Dermis blood vessel endothelial cell (primary cell): Measurements from ENCODE around the gene PBX2. TPM values are rescaled to one million over a fixed set of nuclear protein-coding genes. Genes with fewer than 3 reads are reported as not detected.

Experiments
- DNase-seq: peaks from one replicate; pipeline ENCODE4 v3.0.0; 2010
- total RNA-seq: library from RNA; depleted of rRNA; stranded (reverse); fragments of >200 nt; gene quantifications from 2 replicates; pipeline ENCODE4 v1.2.3, GENCODE V29; 2014

Gene PBX2
- total RNA-seq, 1 donor from 2014 or later: 62.3 TPM

DNA sequence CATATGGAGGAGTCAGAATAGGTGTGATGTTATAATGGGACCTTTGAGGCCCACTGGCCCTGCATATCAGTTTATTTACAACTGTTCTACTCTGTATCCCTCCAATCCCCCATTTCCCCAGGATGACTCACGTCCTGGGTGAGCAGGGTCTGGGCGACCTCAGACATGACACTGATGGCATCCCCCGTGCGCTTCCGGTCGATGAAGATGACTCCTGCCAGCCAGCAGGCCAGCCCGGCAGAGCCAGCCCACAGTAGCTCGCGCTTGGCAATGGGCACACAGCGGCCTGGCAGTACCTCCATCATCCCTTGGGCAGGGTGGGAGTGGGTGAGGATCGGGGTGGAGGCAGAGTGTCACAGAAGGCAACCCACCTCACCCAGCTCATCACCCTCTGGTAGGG lies 19.7 kb downstream of the PBX2 start:
- no peak for DNase-seq

DNA sequence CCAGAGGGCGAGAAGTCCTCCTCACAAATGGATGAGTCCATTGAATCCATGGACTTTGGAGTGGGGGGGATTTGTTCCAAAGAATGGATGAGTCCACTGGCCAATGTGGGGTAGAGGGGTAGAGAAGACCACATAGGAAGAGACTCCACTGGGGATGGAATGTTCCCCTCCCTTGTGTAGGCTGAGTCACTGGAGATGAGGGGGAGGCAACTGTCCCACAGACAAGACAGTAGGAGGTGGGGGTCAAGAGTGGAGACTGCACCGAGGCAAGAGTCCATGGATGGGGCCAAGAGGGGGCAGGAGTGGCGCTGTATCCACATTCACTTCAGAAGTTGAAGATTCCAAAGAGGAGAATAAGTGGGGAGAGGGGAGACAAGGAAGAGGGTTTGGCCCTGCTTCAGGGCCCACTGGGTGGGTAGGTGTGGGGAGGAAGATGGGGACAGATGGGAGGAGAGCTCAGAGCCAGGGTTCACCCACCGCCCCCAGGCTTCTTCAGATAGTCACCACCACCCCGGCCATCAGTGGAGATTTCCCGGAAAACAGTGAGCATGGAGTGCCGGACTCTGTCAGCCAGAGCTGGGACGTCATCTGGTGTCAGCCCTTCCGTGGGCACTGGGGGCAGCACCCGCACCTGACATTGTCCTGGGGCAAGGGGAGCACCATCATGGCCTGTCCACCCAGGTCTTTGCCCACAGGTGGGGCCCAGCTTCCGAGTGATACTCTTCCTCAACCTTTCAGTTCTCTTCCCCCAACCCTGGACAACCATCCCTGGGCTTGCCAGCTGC lies 21.0 kb downstream of the PBX2 start:
- no peak for DNase-seq

DNA sequence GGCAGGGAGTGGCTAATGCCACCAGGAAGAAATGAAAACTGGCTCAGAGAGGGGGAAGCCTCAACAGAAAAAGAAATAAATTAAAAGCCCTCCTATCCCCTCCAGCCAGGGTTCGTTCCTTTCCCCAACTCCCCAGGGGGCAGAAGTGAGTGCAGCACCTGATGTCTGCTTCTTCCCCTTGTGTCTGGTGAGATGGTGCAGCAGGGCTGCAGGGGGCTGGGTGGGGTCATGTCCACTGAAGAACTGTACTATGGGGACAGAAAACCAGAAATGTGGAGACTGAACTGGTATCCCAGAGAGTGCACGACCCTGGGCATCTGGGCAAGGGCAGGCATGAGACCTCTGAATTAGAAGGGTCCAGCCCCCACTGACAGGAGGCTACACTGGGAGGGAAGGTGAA lies 21.7 kb downstream of the PBX2 start:
- no peak for DNase-seq

DNA sequence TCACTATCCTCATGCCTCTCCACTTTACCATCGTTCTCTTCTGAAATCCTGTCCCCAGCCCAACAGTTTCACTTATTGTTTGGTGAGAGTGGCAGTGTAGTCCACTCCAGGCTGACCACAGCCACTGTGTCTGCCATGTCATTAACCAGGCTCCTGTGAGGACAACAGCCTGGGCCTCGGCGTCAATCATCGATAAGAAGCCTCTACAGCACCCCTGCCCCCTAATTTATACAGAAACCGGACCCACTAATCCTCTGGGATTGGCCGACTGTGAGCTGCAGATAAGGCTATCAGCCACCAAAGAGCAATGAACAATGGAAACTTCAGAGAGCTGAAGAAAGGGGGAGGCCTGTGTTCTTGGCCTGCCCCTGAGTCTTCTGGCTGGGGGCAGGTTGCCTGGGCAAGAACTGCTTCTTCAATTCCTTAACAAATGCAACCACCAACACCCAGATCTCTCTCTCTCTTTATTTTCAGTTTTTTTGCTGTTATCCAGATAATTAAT lies 22.2 kb downstream of the PBX2 start:
- DNase-seq: no peak

DNA sequence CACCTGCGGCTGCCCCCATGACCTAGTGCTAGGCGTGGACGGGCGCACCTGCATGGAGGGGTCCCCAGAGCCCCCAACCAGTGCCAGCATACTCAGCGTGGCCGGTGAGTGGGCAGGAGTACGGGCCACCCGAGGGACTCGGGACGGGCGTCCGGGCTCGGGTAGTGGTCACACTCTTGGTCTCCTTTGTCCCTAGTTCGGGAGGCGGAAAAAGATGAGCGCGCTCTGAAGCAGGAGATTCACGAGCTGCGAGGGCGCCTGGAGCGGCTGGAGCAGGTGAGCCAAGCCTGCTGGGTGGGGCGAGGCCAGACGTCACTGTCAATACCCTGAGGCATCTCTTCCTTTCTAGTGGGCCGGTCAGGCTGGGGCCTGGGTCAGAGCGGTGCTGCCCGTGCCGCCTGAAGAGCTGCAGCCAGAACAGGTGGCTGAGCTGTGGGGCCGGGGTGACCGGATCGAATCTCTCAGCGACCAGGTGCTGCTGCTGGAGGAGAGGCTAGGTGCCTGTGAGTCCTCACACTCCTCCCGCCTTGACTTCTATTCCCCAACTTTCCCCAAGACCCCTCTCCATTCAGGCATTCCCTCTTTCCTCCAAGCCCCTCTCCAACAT lies 22.7 kb downstream of the PBX2 start:
- DNase-seq: no peak

DNA sequence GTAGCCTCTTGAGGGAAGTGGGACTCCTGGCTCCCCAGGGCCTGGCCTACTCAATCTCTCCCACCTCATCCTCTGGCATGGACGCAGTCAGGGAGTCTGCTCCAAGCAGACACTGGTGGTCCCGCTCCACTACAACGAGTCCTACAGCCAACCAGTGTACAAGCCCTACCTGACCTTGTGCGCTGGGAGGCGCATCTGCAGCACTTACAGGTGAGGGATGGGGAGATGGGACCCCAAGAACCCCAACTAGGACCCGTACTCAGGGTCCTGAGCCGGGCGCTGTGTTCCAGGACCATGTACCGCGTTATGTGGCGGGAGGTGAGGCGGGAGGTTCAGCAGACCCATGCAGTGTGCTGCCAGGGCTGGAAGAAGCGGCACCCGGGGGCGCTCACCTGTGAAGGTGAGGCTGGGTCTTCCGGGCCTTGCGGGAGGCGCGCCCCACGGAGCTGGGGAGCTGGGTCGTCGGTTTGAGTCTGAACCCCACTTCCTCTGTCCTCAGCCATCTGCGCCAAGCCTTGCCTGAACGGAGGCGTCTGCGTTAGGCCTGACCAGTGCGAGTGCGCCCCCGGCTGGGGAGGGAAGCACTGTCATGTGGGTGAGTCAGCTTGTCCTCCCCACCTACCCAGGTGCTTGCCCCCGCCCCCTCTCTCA lies 23.5 kb downstream of the PBX2 start:
- DNase-seq: no peak

DNA sequence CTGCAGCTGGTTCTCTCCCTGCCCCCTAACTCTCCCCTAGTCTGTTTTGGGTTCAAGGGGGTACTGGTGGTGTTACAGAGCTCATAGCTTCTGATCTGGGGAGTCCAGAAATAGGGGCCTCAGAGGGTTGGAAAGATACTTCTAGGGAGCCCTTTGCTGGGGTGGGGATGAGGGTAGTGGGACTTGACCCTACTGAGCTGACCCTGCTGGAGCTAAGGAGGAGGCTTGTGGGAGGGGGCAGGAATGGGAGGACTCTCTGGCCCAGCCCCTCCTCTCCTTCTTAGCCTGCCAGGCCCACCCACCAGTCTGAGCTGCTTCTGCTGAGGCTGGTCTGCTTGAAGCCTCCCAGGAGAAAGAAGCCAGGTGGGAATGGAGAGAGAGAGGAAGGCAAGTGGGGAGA lies 25.7 kb downstream of the PBX2 start, which contains the start of gene EGFL8:
TSS of gene EGFL8 (plus strand) at position 301 of the 400 bp plus-strand sequence. CDS start 1,571 bp downstream, outside the sequence.
- DNase-seq: no peak

DNA sequence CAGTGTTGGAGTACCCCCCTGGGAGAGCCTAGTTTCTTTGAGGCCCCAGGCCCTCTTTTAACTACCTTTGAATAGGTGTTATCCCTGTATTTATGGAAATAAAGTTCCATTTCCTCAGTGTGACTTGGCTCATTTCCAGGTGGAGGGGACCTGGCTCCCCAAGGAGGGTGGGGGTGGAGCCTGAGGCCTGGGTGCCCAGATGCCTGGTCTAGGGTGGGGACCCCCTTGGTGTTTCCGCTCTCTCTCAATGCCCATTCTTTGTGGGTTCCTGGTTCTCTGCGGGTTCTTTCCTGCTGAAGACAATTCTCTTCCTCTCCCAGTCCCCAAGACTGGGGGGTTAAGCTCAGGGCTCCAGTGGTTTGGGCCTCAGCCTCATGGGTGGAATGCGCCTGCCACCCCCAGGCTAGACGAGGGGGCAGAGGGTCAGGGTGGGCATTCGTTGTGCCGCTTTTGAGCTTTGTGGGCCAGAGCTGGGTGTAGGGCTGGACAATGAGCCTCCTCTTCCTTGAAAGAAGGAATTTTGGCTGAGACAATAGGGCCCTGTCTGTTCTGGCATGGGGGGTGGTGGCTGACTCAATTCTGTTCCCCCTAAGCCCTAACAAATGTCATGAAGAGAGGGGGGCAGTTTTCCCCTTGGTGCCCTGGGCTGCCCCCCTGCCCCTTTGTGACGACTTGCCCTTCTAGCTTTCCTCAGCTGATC lies 26.3 kb downstream of the PBX2 start:
- no peak for DNase-seq

DNA sequence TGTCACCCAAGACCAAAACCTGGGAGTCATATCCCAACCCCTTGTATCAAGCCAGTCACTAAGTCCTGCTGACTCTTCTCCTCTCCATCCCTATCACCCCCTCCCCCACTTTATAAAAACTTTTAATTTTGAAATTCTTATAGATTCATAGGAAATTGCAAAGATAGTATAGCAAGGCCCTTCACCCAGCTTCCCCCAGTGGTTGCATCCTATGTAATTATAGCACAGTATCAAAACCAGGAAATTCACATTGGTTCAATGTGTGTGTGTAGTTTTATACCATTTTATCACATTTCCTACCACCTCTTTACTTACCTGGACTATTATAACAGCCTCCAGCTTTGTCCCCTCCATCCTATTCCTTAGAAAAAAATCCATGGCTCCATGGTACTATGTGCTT lies 31.9 kb downstream of the PBX2 start:
- no peak for DNase-seq

DNA sequence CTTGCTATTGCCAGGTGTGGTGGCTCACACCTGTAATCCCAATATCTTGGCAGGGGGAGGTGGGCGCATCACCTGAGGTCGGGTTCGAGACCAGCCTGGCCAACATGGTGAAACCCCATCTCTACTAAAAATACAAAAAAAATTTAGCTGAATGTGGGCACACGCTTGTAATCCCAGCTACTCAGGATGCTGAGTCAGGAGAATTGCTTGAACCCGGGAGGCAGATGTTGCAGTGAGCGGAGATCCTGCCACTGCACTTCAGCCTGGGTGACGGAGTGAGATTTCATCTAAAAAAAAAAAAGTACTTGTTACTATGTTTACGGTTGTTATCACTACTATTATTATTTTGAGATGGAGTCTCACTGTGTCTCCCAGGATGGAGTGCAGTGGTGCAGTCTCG lies 33.1 kb downstream of the PBX2 start:
- no peak for DNase-seq

DNA sequence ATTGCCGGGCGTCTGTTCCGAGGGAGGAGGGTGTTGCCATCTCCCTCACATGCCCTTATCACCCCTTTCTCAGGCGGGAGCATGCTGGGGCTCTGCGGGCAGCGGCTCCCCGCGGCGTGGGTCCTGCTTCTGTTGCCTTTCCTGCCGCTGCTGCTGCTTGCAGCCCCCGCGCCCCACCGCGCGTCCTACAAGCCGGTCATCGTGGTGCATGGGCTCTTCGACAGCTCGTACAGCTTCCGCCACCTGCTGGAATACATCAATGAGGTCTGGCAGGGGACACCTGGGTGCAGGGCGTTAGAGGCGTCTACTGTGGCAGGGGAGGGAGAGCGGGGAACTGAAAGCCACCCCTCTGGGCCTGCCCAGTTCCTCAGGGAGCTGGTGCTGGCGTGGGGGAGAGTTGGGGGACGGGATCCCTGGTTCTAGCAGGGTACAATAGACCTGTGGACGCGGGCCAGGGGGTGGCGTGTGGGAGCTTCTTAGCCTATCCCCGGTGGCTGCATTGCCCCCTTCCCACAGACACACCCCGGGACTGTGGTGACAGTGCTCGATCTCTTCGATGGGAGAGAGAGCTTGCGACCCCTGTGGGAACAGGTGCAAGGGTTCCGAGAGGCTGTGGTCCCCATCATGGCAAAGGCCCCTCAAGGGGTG lies 35.4 kb downstream of the PBX2 start:
- peak; percentile 77 for DNase-seq

DNA sequence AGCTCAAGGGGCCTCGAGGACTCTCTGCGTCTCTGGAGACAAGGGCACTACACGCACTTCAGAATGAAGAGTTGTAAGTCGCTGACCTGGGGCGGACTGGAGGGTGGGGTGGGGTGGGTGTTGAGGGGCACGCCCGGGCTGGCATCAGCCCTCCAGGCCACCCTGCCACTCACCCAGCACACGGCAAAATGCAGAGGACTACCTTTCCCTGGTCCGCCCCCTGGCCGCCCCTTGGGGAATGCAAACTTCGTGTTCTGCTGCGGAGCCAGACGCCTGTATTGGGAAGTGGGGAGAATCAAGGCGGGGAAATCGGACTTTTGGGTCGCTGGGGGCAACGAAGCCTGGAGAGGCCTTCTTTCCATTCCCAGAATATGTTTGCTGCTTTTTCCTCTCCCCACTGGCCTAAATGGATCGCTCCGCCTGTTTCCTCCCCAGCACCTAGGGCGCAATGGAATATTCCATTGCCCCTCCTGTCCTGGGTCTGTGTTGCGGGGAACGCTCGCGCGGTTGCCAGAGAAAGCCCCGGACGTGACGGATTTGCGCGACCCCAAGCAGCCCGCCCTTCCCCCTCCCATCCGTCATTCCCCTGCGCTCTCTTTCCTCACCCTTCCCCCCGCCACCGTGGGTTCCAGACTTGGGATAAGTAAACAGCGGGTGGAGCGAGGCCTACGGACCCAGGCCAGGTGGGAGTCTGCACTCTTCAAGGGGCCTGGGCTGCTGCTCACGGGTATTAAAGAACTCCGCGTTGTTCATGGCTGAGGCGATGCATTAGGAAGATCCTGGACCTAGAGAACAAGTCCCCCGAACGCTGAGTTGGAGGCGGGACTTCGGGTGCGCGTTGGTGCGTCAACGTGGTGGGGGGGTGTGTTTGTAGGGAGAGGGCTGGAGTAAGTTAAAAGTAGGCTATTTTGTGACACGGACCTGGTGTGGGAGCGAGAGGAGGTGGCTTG lies 36.2 kb downstream of the PBX2 start, which contains the start of gene PPT2:
TSS of gene PPT2 (plus strand) at position 578 of the 950 bp plus-strand sequence. CDS start 454 bp downstream, outside the sequence.
- peak; percentile 95 for DNase-seq

DNA sequence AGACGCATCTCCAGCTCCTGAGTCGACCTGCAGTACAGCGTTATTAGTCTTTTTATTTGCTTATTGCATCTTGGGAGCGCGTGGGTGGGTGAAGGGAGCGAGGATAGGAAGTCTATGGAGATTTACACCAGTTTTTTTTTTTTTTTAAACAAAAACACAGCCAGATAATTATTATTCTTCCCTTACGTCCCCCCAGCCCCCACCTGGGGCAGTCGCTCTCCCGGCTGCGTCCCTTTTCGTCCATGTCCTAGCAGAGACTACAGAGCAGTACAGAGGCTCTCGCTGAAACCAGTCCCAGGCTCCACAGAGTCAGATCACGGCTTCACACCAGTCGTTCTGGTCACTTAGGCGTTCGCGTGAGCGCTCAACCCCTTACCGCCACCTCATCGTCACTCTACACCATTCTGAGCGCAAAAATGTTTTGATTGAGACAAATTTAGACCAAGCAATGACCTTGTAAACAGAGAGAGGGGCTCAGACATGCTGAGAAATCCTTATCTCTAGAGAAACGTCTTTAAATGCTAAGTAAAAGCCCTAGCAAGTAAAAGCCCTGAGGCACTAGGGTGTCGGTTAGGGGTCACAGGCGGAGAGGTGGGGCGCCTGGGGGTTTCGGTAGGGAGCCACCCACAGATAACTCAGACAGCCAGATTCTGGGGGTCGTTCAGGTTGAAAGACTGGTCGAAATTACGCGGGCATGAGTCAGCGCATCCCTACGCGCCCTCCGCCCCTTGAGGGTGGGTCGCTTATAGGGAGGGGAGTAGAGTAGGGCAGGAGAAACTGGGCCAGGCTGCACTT lies 37.0 kb downstream of the PBX2 start:
- peak; percentile 36 for DNase-seq

DNA sequence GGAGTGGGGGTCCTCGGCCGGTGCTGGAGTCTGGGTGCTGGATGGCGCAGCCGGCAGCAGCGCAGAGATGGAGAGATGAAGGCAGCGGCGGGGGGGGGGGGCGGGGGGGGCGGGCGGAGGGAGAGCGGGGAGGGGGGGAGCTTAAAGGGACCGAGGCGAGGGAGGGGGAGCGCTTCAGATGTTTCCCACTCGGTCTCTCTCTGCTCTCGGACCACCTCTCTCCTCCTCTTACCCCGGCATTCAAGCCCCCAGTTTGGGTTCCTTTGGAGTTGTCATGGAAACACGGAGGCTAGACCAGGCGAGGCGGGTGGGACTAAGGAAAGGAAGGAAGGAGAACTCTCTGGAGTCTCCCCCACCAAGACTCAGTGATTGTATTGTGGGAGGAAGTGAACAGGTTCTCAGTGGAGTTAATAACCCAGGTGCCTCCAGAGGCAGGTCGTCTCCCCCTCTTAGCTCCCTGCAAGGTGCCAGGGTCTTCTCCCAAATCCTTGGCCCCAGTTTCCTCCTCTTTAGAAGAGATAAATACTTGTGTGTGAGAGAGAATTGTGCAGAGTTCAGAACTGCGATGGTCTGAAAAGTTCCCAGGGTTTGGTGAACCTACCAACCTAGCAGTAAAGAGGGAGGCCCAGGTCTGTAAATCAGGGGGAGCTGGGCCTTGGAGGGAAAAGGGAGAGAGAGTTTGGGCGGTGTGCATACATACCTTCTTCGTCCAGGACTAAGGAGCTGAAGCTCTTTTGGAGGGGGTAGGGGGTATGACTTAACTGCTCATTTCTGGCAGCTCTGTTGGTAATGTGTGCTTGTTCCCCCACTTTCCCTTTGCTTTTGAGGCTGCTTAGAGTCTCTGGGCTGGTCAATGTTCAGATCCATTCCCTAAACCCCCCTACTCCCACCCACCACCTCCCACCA lies 37.9 kb downstream of the PBX2 start, which contains the start of gene PRRT1:
TSS of gene PRRT1 (minus strand) at position 77 of the 906 bp plus-strand sequence. CDS start 112 bp downstream, outside the sequence.
- no peak for DNase-seq

DNA sequence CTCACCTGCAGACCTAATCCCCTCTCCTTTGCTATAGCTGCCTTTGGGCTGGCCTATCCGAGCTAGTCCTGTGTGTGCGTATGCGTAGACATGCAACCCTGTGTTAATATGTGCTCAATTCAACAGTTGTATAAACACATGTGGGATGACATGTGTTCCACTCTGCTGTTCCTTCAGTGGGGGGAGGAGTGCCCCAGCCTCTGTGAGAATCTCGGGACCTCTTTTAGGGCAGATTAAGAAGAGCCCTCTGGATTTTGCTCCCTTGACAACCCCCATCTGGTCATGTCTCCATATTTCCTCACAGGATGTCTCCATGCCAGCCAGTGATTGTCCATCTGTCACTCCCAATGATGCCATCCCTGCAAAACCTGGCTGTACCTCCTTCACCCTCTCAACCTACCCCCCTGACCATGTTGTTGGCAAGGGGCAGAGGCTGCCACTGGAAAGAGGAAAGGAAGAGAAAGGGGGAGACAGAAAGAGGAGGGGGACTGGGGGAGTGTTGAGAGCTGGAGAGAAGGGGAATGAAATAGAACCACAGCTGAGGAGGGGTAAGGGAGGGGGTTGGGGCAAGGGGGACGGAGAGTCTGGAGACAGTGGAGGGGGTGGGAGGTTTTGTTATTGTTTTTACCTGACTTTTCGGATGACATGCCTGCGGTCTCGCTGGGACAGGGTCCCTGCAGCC lies 38.7 kb downstream of the PBX2 start:
- DNase-seq: no peak

DNA sequence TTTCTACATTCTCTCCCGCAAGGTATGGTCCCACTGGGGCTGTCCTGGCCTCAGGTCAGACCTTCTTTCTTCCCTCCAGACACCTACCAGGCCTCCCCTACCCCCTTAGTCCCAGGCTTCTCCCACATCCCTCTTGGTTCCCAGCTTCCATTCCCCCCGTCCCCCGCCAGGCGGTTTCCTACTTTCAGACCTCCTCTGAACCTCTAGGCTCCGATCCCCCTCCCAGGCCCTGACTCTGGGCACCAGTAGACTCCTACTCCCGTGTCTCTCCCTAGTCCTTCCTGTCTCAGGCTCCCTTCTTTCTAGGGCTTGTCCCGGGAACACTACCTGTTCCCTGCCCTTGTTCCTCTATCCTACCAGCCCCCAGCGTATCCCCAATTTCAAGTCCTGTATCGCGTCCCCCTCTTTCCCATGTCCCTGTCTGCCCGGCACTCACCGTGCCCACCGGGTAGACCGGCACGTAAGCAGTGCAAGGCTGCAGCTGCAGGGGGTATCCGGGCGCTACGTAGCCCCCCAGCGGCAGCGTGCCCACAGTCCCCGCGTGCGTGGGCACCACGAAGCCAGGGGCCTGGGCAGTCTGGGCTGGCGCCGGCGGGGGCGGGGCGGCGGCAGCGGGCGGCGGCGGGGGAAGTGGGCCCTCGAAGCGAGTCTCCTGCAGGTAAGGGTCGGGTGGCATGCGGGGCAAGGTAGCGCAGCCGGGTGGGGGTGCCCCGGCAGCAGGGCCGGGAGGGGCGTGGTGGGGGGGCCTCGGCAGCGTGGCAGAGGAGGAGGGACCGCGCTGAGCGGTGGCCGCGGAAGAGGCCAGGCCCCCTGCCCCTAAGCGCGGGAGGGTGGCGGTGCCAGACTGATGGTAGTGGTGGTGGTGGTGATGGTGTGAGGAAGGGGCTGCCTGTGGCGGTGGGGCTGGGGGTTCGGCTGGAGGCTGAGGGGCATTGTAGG lies 39.8 kb downstream of the PBX2 start:
- DNase-seq: no peak

DNA sequence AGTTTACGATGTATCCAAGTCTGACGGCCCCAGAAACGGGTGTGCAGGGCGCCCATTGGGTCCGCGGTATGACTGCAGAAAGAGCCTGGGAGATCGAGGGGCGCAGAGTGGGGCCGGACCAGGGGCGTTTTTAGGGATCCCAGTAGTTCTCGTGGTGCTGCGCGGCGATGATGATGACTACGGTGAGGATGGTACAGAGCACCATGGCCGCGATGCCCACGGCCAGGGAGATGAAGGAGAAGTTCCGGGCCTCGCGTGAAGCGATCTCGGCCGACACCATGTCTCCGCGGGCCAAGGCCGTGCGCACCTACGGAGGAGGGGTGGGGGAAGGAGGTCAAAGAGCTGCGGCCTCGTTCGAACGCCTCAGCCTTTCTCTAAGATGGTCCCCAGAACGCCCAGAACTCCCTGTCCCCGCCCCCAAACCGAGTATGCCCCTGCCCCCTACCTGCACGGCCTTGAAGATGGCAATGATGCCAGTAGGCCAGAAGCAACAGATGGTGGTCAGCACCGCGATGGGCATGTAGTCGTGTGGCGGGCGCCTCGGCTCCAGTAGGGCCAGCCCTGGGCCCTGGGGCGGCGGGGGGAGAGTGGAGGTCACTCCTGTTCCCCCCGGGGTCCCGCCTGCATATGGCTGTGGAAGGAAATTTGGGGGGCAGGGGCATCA lies 40.8 kb downstream of the PBX2 start:
- DNase-seq: no peak
